ENCODE results near the gene MYO3B.

DNA sequence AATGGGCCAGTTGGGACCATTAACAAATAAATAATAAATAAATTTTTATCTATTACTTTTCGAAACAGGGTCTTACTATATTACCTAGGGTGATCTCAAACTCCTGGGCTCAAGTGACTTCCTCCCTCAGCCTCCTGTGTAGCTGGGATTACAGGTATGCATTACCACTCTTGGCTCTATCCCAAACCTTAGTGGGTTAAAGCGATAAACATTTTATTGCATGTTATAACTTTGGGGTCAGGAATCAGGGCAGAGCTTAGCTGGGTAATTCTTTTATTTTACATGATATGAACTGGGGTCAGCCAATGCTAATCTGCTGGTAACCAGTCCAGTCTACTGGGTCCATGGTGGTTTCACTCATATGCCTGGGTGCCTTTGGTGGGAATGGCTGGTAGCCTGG, 127.8 kb downstream of the MYO3B start:
- TF ChIP-seq CTCF (optimal IDR thresholded peaks at IDR 0.05 in 1 of 3, IDR thresholded peaks at IDR 0.05 in 1 of 3, conservative IDR thresholded peaks at IDR 0.05 in 1 of 3; ENCODE audit: extremely low read depth in 1 of 3, insufficient read depth in 2 of 3, low read length in 3 of 3) (no peak), EZH2 (IDR thresholded peaks at IDR 0.05; ENCODE audit: low read length) (no peak)
